GM23338 (cell line): ENCODE measurements around the gene HAGH. TPM values are rescaled to one million over a fixed set of nuclear protein-coding genes. Genes with fewer than 3 reads are reported as not detected.
A peak's percentile ranks its signal among the peaks of the same experiment; 100 is the strongest.

Source experiments
- ATAC-seq: fragments of 200-7000 bp; cut with Tn5 transposase; 3 replicates; pipeline ENCODE4 v1.9.1; 2020
- DNase-seq: peaks from one replicate; pipeline ENCODE4 v3.0.0-alpha.2; 2015; ENCODE audit warnings: low spot score
- H2AFZ ChIP-seq: fragments of 200-600 bp; sonication (generic); 2 replicates; pipeline ENCODE4 v1.8.0; 2016; ENCODE audit warnings: antibody characterized with exemption, mild to moderate bottlenecking, moderate library complexity
- H3F3A ChIP-seq: fragments of 200-600 bp; sonication (generic); replicated peaks from 2 replicates; pipeline ENCODE4 v1.8.0; 2017; ENCODE audit warnings: antibody characterized with exemption, mixed run types, low read depth
- H3K27ac ChIP-seq: fragments of 200-600 bp; sonication (generic); 2 replicates; pipeline ENCODE4 v1.6.1; 2016; ENCODE audit warnings: low read depth
- H3K27me3 ChIP-seq: fragments of 200-600 bp; sonication (generic); 2 replicates; pipeline ENCODE4 v1.8.0; 2016; ENCODE audit warnings: mild to moderate bottlenecking, mixed run types, moderate library complexity; ENCODE audit not compliant: insufficient read depth
- H3K36me3 ChIP-seq: fragments of 200-600 bp; sonication (generic); 2 replicates; pipeline ENCODE4 v1.8.0; 2016; ENCODE audit warnings: mild to moderate bottlenecking; ENCODE audit not compliant: insufficient read depth
- H3K4me1 ChIP-seq: fragments of 200-600 bp; sonication (generic); 2 replicates; pipeline ENCODE4 v1.8.0; 2016; ENCODE audit warnings: mild to moderate bottlenecking, moderate library complexity; ENCODE audit not compliant: insufficient read depth
- H3K4me2 ChIP-seq: fragments of 200-600 bp; sonication (generic); 2 replicates; pipeline ENCODE4 v1.7.1; 2017; ENCODE audit warnings: mixed run types
- H3K4me3 ChIP-seq: fragments of 200-600 bp; sonication (generic); 2 replicates; pipeline ENCODE4 v1.6.1; 2016; ENCODE audit warnings: mixed run types
- H3K79me2 ChIP-seq: fragments of 200-600 bp; sonication (generic); replicated peaks from 2 replicates; pipeline ENCODE4 v1.8.0; 2017; ENCODE audit warnings: mild to moderate bottlenecking; ENCODE audit not compliant: insufficient read depth
- H3K9me2 ChIP-seq: fragments of 200-600 bp; sonication (generic); 2 replicates; pipeline ENCODE4 v1.8.0; 2017; ENCODE audit not compliant: insufficient read depth
- H4K20me1 ChIP-seq: fragments of 200-600 bp; sonication (generic); replicated peaks from 2 replicates; pipeline ENCODE4 v1.8.0; 2017; ENCODE audit warnings: mild to moderate bottlenecking; ENCODE audit not compliant: insufficient read depth
- H3K27ac Mint-ChIP-seq: 2 replicates; pipeline ENCODE4 v1.8.0; 2020; ENCODE audit warnings: inconsistent platforms, mild to moderate bottlenecking, moderate library complexity, mixed read lengths
- H3K27me3 Mint-ChIP-seq: 3 replicates; pipeline ENCODE4 v1.8.0; 2022; ENCODE audit warnings: low read depth, mild to moderate bottlenecking, moderate library complexity, mixed read lengths, inconsistent platforms; ENCODE audit not compliant: insufficient read depth, poor library complexity
- H3K36me3 Mint-ChIP-seq: 3 replicates; pipeline ENCODE4 v1.8.0; 2021; ENCODE audit warnings: low read depth, mild to moderate bottlenecking, inconsistent platforms, moderate library complexity, mixed read lengths
- H3K4me1 Mint-ChIP-seq: 3 replicates; pipeline ENCODE4 v1.8.0; 2020; ENCODE audit warnings: mild to moderate bottlenecking, inconsistent platforms, mixed read lengths
- H3K4me3 Mint-ChIP-seq: 3 replicates; pipeline ENCODE4 v1.8.0; 2021; ENCODE audit warnings: moderate library complexity, mild to moderate bottlenecking, inconsistent platforms, mixed read lengths
- H3K9me3 Mint-ChIP-seq: 3 replicates; pipeline ENCODE4 v1.8.0; 2020; ENCODE audit warnings: moderate library complexity, mild to moderate bottlenecking, inconsistent platforms, mixed read lengths
- EZH2phosphoT487 ChIP-seq: fragments of 200-600 bp; sonication (generic); IDR thresholded peaks from one replicate; pipeline ENCODE4 v1.8.1; 2018; ENCODE audit warnings: antibody characterized with exemption; ENCODE audit not compliant: unreplicated experiment
- JUNB ChIP-seq: IDR thresholded peaks from one replicate; pipeline ENCODE4 v1.6.1; 2016; ENCODE audit warnings: antibody characterized with exemption; ENCODE audit not compliant: unreplicated experiment
- REST ChIP-seq: IDR thresholded peaks from one replicate; pipeline ENCODE4 v1.6.1; 2018; ENCODE audit warnings: antibody characterized with exemption; ENCODE audit not compliant: unreplicated experiment
- ZNF114 ChIP-seq: fragments of 250-450 bp; sonication (Bioruptor Pico); IDR thresholded peaks from 2 replicates; pipeline ENCODE4 v1.5.0; 2020; ENCODE audit warnings: mild to moderate bottlenecking, moderate library complexity
- polyA plus RNA-seq: library from polyadenylated mRNA; unstranded; fragments of >200 nt; fragmentation: Nextera tagmentation; extraction: Ambion mirVana; gene quantifications from 2 replicates; pipeline ENCODE4 v1.2.1, GENCODE V29; 2016
- total RNA-seq: library from RNA; depleted of rRNA; stranded (reverse); fragments of >200 nt; shearing (Covaris generic); gene quantifications from 2 replicates; pipeline ENCODE4 v1.2.3, GENCODE V29; 2014
- TF ChIP-seq, protein P1 (sequence below): fragments of 250-450 bp; sonication (Bioruptor Pico); IDR thresholded peaks from 2 replicates; pipeline ENCODE4 v1.5.0; 2020; ENCODE audit warnings: mild to moderate bottlenecking, moderate library complexity
- TF ChIP-seq, protein P2 (sequence below): IDR thresholded peaks from 2 replicates; pipeline ENCODE4 v1.6.1; 2016; ENCODE audit warnings: antibody characterized with exemption

HAGH gene
- total and polyA plus RNA-seq, 2 experiments from 2014 or later = 24.7 to 28.9 TPM

DNA sequence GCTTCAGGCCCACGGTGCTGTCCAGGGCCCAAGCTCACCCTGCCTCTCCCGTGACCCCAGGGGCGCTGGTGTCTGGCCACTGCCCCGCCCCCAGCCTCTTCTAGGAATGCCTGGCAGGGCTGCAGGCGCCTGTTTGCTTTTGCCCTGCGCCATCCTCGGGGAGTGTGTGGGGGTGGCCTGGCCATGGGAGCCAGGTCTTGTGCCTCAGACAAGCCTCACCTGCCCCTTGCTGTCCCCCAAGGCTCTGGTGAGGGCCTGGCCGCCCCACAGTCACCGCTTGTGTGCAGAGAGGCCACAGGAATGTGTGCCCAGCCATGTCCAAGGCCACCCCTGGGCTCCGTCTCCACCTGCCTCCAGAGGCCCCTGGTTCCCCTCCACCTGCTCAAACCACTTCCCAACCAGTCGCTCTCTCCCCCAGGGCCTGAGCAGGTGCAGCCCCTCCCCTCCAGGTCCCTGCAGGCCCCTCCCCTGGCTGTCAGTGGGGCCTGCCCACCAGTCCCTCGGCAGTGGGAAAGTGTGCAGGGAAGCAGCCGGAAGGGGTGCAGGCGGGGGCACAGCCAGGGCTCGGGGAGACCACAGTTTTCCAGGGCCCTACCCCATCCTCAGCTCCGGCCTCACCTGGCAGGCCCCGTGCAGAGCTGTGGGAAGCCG lies 32.3 kb downstream of the HAGH start:
- H3K4me1 Mint-ChIP-seq = no peaks in the 10 kb centered on the region
- H3K4me1 ChIP-seq = no peaks in the 10 kb centered on the region
- no peaks in the 10 kb centered on the region for H3K9me2 ChIP-seq
- H3K9me3 Mint-ChIP-seq = peaks cover 29% of the 10 kb centered on the region
- H3K36me3 ChIP-seq = no peaks in the 10 kb centered on the region; the same call in 1 of the 2 replicates
- no peak overlapping the region for H3K27ac ChIP-seq
- H3K36me3 Mint-ChIP-seq = peaks cover 30% of the 10 kb centered on the region
- no peaks in the 10 kb centered on the region for H4K20me1 ChIP-seq
- no peaks in the 10 kb centered on the region for H3K27me3 ChIP-seq
- no peak overlapping the region for H2AFZ ChIP-seq
- no peaks in the 10 kb centered on the region for H3K27me3 Mint-ChIP-seq
- TF ChIP-seq REST (no peak), JUNB (no peak), EZH2phosphoT487 (no peak), ZNF114 (CRISPR knock-in tag) (no peak)
- TF ChIP-seq, protein P1, sequence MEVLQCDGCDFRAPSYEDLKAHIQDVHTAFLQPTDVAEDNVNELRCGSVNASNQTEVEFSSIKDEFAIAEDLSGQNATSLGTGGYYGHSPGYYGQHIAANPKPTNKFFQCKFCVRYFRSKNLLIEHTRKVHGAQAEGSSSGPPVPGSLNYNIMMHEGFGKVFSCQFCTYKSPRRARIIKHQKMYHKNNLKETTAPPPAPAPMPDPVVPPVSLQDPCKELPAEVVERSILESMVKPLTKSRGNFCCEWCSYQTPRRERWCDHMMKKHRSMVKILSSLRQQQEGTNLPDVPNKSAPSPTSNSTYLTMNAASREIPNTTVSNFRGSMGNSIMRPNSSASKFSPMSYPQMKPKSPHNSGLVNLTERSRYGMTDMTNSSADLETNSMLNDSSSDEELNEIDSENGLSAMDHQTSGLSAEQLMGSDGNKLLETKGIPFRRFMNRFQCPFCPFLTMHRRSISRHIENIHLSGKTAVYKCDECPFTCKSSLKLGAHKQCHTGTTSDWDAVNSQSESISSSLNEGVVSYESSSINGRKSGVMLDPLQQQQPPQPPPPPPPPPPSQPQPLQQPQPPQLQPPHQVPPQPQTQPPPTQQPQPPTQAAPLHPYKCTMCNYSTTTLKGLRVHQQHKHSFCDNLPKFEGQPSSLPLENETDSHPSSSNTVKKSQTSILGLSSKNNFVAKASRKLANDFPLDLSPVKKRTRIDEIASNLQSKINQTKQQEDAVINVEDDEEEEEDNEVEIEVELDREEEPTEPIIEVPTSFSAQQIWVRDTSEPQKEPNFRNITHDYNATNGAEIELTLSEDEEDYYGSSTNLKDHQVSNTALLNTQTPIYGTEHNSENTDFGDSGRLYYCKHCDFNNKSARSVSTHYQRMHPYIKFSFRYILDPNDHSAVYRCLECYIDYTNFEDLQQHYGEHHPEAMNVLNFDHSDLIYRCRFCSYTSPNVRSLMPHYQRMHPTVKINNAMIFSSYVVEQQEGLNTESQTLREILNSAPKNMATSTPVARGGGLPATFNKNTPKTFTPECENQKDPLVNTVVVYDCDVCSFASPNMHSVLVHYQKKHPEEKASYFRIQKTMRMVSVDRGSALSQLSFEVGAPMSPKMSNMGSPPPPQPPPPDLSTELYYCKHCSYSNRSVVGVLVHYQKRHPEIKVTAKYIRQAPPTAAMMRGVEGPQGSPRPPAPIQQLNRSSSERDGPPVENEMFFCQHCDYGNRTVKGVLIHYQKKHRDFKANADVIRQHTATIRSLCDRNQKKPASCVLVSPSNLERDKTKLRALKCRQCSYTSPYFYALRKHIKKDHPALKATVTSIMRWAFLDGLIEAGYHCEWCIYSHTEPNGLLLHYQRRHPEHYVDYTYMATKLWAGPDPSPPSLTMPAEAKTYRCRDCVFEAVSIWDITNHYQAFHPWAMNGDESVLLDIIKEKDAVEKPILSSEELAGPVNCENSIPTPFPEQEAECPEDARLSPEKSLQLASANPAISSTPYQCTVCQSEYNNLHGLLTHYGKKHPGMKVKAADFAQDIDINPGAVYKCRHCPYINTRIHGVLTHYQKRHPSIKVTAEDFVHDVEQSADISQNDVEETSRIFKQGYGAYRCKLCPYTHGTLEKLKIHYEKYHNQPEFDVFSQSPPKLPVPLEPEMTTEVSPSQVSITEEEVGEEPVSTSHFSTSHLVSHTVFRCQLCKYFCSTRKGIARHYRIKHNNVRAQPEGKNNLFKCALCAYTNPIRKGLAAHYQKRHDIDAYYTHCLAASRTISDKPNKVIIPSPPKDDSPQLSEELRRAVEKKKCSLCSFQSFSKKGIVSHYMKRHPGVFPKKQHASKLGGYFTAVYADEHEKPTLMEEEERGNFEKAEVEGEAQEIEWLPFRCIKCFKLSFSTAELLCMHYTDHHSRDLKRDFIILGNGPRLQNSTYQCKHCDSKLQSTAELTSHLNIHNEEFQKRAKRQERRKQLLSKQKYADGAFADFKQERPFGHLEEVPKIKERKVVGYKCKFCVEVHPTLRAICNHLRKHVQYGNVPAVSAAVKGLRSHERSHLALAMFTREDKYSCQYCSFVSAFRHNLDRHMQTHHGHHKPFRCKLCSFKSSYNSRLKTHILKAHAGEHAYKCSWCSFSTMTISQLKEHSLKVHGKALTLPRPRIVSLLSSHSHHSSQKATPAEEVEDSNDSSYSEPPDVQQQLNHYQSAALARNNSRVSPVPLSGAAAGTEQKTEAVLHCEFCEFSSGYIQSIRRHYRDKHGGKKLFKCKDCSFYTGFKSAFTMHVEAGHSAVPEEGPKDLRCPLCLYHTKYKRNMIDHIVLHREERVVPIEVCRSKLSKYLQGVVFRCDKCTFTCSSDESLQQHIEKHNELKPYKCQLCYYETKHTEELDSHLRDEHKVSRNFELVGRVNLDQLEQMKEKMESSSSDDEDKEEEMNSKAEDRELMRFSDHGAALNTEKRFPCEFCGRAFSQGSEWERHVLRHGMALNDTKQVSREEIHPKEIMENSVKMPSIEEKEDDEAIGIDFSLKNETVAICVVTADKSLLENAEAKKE (CRISPR knock-in tag) = no peak
- TF ChIP-seq, protein P2, sequence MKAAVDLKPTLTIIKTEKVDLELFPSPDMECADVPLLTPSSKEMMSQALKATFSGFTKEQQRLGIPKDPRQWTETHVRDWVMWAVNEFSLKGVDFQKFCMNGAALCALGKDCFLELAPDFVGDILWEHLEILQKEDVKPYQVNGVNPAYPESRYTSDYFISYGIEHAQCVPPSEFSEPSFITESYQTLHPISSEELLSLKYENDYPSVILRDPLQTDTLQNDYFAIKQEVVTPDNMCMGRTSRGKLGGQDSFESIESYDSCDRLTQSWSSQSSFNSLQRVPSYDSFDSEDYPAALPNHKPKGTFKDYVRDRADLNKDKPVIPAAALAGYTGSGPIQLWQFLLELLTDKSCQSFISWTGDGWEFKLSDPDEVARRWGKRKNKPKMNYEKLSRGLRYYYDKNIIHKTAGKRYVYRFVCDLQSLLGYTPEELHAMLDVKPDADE = no peak
- no peak overlapping the region for H3K4me3 ChIP-seq
- DNase-seq (no peak), ATAC-seq (peak; percentile 33)
- no peak overlapping the region for H3K4me2 ChIP-seq
- H3F3A ChIP-seq = no peaks in the 10 kb centered on the region
- no peak overlapping the region for H3K27ac Mint-ChIP-seq
- no peak overlapping the region for H3K4me3 Mint-ChIP-seq
- H3K79me2 ChIP-seq = no peaks in the 10 kb centered on the region
